OCI-LY7 (cell line): ENCODE data around the gene GNAL. TPM values are rescaled to one million over a fixed set of nuclear protein-coding genes. Genes with fewer than 3 reads are reported as not detected.

Source experiments
- BruUV-seq: library from RNA; stranded (reverse); fragments of 400-500 nt; replicated peaks from 2 replicates; lab custom pipeline; 2021; lab: Mats Ljungman, UMichigan
- CTCF ChIA-PET: fragments of 300-600 bp; sonication (Branson Sonifier 250); formaldehyde crosslinking; loops from one replicate; lab custom pipeline; 2022; ENCODE audit warnings: antibody characterized with exemption; ENCODE audit not compliant: unreplicated experiment; lab: Charles Lee
- POLR2A ChIA-PET: fragments of 300-600 bp; sonication (Branson Sonifier 250); formaldehyde crosslinking; loops from one replicate; lab custom pipeline; 2022; ENCODE audit warnings: antibody characterized with exemption; lab: Charles Lee
- DNase-seq: peaks from one replicate; pipeline ENCODE4 v3.0.0-alpha.2; 2015; ENCODE audit warnings: low spot score
- H2AFZ ChIP-seq: fragments of 200-600 bp; sonication (generic), shearing (Covaris generic); 2 replicates; pipeline ENCODE4 v1.6.1; 2014; ENCODE audit warnings: mild to moderate bottlenecking, antibody characterized with exemption, low read length, moderate library complexity
- H3K27ac ChIP-seq: fragments of 200-600 bp; sonication (generic); 2 replicates; pipeline ENCODE4 v1.5.1; 2014; ENCODE audit warnings: mixed run types, low read depth, mild to moderate bottlenecking, moderate library complexity, low read length, inconsistent platforms; ENCODE audit not compliant: poor library complexity, severe bottlenecking
- H3K36me3 ChIP-seq: fragments of 200-600 bp; sonication (generic); 2 replicates; pipeline ENCODE4 v1.6.1; 2014; ENCODE audit warnings: mild to moderate bottlenecking, antibody characterized with exemption, low read length, moderate library complexity, mixed read lengths; ENCODE audit not compliant: insufficient read depth
- H3K4me1 ChIP-seq: fragments of 200-600 bp; sonication (generic); 2 replicates; pipeline ENCODE4 v1.5.1; 2014; ENCODE audit warnings: mild to moderate bottlenecking, low read length; ENCODE audit not compliant: insufficient read depth, poor library complexity, severe bottlenecking
- H3K4me2 ChIP-seq: fragments of 200-600 bp; sonication (generic); 2 replicates; pipeline ENCODE4 v1.6.1; 2014; ENCODE audit warnings: mild to moderate bottlenecking, low read length
- H3K4me3 ChIP-seq: fragments of 200-600 bp; sonication (generic); 2 replicates; pipeline ENCODE4 v1.5.1; 2014; ENCODE audit warnings: mild to moderate bottlenecking, low read depth, low read length; ENCODE audit not compliant: poor library complexity, severe bottlenecking
- H3K79me2 ChIP-seq: fragments of 200-600 bp; sonication (generic); 2 replicates; pipeline ENCODE4 v1.6.1; 2016; ENCODE audit warnings: low read depth, mild to moderate bottlenecking, low read length, moderate library complexity, mixed read lengths; ENCODE audit not compliant: insufficient read depth
- H3K9me2 ChIP-seq: fragments of 200-600 bp; sonication (generic); 2 replicates; pipeline ENCODE4 v1.6.1; 2016; ENCODE audit warnings: mild to moderate bottlenecking, low read length, mixed read lengths; ENCODE audit not compliant: insufficient read depth
- H3K9me3 ChIP-seq: fragments of 200-600 bp; sonication (generic); 2 replicates; pipeline ENCODE4 v1.6.1; 2014; ENCODE audit warnings: mild to moderate bottlenecking, mixed run types, low read length, mixed read lengths
- H4K20me1 ChIP-seq: fragments of 200-600 bp; sonication (generic); 2 replicates; pipeline ENCODE4 v1.6.1; 2014; ENCODE audit warnings: mild to moderate bottlenecking, antibody characterized with exemption, low read length, moderate library complexity, mixed read lengths; ENCODE audit not compliant: insufficient read depth
- CTCF ChIP-seq: fragments of 200-600 bp; sonication (generic); conservative IDR thresholded peaks from 2 replicates; pipeline ENCODE4 v1.5.1; 2014; ENCODE audit warnings: mild to moderate bottlenecking, antibody characterized with exemption, low read length, moderate library complexity, mixed read lengths
- EZH2phosphoT487 ChIP-seq: fragments of 200-600 bp; sonication (generic); IDR thresholded peaks from 2 replicates; pipeline ENCODE4 v1.6.1; 2018; ENCODE audit warnings: low read depth, borderline replicate concordance, mild to moderate bottlenecking, mixed run types, antibody characterized with exemption, low read length, moderate library complexity, mixed read lengths
- intact Hi-C: fragments of 100-400 bp; cut with micrococcal nuclease; formaldehyde crosslinking; loops from one replicate; pipeline ENCODE4 v1.10.0; 2022; ENCODE audit not compliant: unreplicated experiment
- total RNA-seq, 2 experiments: library from RNA; depleted of rRNA in 1 of 2; stranded (reverse); fragments of >200 nt in 1 of 2; shearing (Covaris generic) in 1 of 2; gene quantifications; 2 replicates each; pipeline ENCODE4 v1.2.3, GENCODE V29; 2014 to 2022

GNAL gene
- total RNA-seq, 2 experiments from 2014 or later: 0.03 to 0.25 TPM

- POLR2A ChIA-PET: no interaction called here
- BruUV-seq: no TSS peak
- Histone ChIP-seq H3K9me2 (no peaks in the 10 kb centered on the region), H3K36me3 (no peaks in the 10 kb centered on the region), H3K27ac (no peak overlapping the region), H2AFZ (no peak overlapping the region), H3K4me3 (no peak overlapping the region), H3K4me1 (peaks cover 32% of the 10 kb centered on the region), H3K79me2 (no peaks in the 10 kb centered on the region), H3K4me2 (no peak overlapping the region), H3K9me3 (no peaks in the 10 kb centered on the region), H4K20me1 (no peaks in the 10 kb centered on the region)
- CTCF ChIA-PET: no interaction called here
- TF ChIP-seq CTCF: no peak
- no peak for TF ChIP-seq EZH2phosphoT487
- DNase-seq: no peak
- intact Hi-C loops: no loop called here
These were observed 35.7 kb downstream of the GNAL start for GRCh38 chr18:11724781-11725180.

GRCh38 chr18:11726556-11726955, 37.5 kb downstream of the GNAL start:
- H3K9me3 ChIP-seq: no peaks in the 10 kb centered on the region

More at GRCh38 chr18:11726556-11726955, 37.5 kb downstream of the GNAL start:
- POLR2A ChIA-PET: no interaction called here
- CTCF ChIA-PET: no interaction called here
- intact Hi-C loops: no loop called here
- H2AFZ ChIP-seq: no peak overlapping the region
- H3K36me3 ChIP-seq: no peaks in the 10 kb centered on the region
- H3K79me2 ChIP-seq: no peaks in the 10 kb centered on the region
- no peak for TF ChIP-seq EZH2phosphoT487
- TF ChIP-seq CTCF: no peak
- no peak for DNase-seq
- H3K27ac ChIP-seq: no peak overlapping the region
- H4K20me1 ChIP-seq: no peaks in the 10 kb centered on the region
- BruUV-seq: no TSS peak
- H3K4me3 ChIP-seq: no peak overlapping the region
- no peaks in the 10 kb centered on the region for H3K9me2 ChIP-seq
- H3K4me1 ChIP-seq: peaks cover 14% of the 10 kb centered on the region
- no peak overlapping the region for H3K4me2 ChIP-seq
